Measurements from ENCODE around the gene NUDT9.
"Not testable (repeated sequence)": the region's sequence is repeated elsewhere in the genome, so short reads cannot be mapped to it uniquely, and the experiment has no call there.

The NUDT9 gene

DNA sequence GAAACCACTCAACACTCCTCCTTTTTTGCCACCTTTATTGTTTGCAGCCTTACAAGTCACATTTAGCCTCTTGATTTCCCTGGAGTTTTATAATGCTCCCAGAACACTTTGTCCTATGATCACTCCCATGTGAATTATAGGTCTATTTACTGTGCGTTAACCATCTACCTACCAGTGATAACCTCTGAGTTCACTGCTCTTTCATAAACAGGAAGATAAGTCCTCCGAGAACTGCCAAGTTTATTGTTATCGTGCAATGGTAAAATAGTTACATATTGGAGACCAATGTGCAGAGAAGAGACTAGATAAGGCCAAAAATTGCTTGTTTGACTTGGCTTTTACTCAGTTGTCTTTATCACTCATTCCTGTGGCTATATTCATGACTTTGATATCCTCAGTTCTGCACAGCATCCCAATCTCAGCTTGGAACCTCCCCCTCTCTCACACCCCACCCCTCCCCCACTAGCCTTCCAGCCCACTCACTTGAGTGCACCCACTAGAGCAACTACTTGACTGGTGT is 12.9 kb upstream of the NUDT9 start:
- DNase-seq (ENCODE audit: low read depth, low spot score) = no peak

DNA sequence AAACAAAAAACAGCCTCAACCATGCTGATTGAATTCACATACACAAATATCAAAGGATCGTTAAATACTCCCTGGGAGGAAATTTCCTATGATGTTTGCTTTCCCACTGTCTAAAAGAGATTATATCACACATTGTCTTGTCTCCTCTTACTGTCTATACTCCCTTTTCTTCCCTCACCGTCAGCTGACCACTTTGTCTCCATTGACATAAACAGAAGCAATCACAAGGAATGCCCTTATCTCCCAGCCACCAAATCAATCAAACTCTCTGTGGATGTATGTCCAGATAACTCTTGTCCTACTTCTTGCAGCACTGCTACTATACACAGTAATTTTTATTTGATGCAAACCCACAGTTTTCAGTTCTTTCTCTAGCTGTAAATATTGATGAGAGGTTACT is 12.2 kb upstream of the NUDT9 start:
- DNase-seq (ENCODE audit: low read depth, low spot score) = no peak

DNA sequence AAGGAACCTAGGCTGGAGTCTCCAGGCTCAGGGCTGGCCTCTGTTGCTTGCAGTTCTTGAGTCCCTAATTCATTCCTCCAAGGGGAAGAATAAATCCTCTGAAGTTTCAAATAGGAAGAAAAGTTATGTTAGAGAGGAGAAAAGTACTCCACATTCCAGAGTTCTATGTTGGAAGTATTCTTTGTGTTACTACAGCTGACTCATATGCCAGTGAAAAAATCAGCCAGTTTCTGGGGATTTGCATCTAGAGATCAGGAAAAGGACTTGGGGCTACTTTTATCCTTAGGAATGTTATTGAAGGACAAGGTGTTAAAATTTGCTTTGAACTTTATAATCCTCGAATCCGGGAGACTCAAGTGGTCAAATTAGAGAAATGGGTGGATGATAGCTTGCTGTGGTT is 11.7 kb upstream of the NUDT9 start:
- DNase-seq (ENCODE audit: low read depth, low spot score) = no peak

DNA sequence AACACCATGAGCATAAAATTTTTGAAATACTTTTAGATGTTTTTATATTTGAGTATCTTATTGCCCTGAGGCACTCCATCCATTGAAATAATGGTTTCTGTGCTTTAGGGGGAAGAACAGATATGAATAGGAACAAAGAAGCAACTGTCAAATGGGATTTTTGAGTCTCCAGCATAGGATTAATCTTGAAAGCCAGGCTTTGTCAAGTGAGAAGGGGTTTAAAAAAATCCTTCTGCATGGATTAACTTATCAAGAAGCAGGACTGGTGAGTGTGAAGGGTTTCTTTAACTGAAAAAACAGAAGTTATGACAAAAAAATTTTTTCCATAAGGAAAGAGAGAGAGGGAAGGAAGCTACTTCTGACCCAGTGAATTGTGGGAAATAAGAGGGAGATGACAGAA is 7.6 kb upstream of the NUDT9 start:
- no peak for DNase-seq (ENCODE audit: low read depth, low spot score)

DNA sequence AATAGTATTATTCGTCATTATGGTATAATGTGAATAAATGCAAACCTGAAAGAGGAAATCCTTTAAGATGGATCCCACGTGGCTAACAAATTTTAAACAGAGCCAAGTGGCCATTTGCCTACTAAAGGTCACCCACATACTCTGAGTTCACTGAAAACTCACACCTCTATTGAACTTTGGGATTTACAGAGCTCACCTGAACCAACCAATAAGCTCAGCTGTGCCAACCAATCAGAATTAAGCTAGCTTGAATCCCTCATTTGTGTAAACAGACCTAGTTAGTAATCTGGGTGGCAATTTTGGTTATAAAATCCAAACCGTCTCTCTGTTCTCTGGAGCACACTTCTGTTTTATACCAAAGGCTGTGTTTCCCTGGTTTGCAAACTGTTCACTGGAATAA is 5.4 kb upstream of the NUDT9 start:
- no peak for DNase-seq (ENCODE audit: low read depth, low spot score)

DNA sequence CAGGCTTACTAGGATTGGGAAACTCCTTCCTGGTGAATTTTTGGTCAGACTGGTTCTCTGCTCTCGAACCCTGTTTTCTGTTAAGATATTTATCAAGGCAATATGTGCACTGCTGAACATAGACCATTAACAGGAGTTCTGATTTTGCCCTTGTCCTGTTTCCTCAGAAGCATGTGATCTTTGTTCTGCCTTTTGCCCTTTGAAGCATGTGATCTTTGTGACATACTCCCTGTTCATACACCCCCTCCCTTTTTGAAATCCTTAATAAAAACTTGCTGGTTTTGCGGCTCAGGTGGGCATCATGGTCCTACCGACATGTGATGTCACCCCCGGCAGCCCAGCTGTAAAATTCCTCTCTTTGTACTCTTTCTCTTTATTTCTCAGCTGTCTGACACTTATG is 4.0 kb upstream of the NUDT9 start:
- DNase-seq (ENCODE audit: low read depth, low spot score) = not testable (repeated sequence)

DNA sequence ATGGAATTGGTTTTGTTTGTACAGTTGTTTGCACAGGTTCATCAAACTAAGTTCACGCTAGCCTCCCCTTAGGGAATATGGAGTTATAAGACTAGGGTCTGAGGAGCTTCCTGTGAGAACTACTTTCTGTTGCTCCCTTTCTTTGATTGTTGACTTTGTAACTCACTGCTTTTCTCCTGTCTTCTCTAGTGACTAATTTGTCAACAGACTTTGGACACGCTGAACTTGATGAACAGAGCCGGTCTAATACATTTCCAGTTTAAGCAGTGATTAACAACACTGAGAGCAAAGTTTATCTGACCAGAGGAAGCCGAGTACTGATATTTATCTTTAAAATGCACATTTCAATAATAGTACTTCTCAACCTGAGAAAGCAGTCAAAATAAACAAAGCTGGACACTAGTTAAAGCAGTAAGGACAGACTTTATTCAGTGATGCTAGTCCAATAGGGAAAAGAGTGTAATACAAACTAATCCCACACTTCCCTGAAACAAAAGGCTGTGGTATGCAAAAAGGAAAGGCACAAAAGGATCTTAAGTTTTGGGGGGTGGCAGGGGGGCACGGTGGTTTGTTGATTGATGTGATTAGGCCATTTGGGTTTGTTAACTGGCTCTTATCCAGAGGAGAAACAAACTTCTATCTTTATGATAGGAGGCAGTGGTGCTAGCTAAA is 2.7 kb upstream of the NUDT9 start:
- no peak for DNase-seq (ENCODE audit: low read depth, low spot score)

DNA sequence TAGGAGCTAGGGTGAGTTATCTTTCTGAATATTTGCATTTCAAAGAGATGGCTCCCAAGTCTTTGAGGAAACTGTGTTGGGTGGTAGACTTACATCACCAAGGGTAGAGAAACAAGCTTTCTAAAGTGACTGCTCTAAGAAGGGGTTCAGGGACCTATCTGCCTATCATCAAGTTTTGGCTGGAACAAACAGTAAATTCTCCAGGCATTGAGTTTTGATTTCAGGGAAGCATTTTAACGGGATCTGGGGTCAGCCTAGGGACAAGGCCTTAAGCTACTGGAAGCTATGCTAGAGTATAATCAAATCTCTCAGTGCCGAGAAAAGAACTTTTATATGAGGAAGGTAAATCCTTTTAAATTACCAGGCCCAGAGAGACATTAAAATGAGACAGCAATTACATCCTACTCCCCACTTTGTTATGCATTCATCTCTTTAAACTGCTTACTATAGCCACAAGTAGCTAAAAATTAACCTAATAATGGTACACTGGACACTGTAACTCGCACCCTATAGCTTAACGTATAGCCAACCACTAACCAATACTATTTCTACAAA is 2.0 kb upstream of the NUDT9 start:
- DNase-seq (ENCODE audit: low read depth, low spot score) = no peak

DNA sequence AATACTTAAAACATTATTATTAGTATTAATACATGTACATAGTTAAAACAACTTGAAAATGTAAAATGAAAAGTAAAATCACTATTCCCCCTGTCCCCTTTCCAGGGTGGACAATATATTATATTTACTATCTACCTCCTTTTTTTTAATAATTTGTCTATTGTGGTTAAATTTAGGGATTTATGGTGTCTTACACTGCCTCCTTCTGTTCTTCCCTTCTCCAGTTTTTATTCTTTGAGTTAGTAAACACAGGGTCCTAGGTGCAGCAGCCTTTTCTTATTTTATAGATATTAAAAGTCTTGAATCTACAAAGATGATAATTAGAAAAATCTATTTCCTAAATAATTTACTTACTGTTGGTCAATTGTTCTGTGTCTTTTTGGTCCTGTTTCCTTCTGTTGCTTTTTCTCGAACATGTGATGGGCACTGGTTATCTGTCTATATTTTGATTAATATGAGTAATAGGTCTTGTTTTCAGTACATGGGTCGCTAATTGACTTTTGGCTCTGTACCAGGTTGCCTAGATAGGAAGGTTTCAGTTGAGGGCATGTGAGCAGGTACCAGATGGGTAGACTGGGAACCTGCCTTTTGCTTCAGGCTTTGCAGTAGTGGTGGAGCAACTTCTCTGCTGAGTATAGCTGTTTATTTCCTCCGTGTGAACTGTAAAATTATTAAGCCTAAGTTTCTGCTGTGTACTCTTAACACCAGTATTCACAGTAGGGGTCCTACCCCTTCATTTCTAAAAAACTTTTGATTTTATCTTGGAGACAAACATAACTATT is 1.1 kb downstream of the NUDT9 start:
- no peak for DNase-seq (ENCODE audit: low read depth, low spot score)

DNA sequence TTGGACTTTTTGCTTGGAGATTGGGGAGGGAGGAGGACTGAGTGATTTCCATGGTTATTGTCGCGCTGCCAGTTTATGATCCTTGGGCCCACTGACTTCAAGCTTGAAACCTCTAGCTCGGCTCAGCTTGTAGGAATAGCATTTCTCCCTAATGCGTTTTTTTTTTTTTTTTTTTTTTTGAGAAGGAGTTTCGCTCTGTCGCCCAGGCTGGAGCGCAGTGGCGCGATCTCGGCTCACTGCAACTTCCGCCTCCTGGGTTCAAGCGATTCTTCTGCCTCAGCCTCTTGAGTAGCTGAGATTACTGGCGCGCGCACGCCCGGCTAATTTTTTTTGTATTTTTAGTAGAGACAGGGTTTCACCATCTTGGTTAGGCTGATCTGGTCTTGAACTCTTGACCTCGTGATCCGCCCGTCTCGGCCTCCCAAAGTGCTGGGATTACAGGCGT is 1.7 kb downstream of the NUDT9 start:
- DNase-seq (ENCODE audit: low read depth, low spot score) = not testable (repeated sequence)

DNA sequence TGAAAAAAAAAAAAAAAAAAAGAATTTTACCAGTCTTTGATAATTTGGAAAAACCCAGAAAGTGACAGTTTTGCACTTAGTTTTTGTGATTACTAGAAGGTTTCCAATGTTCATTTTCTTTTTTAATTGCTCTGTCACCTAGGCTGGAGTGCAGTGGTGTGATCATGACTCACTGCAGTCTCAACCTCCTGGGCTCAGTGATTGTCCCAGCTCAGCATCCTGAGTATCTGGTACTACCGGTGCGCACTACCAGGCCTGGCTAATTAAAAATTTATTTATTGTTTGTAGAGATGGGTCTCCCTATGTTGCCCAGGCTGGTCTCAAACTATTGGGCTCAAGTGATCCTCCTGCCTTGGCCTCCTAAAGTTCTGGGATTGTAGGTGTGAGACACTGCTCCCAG is 3.3 kb downstream of the NUDT9 start:
- DNase-seq (ENCODE audit: low read depth, low spot score) = no peak

DNA sequence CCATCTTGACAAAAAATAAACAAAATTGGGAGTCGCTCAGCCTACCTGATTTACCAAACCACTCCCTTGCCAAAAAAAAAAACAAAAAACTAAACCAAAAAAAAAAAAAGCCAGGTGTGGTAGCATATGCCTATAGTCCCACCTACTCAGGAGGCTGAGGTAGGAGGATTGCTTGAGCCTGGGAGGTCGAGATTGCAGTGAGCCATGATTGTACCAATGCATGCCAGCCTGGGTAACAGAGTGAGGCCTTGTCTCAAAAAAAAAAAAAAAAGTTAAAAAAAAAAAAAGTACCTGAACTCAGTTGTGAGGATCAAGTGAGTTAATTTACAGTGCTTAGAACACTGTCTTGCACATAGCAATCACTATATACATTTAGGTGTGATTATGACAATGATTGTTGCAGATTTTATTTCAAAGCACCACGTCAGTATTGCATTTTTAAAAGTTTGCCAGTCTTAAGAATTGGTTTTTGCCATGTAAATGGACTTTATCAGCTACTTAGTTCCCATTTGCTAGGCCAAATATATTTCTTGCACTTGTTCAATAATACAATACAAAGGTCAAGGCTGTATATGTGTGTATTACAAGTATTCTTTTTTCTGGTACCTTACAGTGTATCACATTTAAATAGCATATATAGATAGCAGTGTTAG is 4.6 kb downstream of the NUDT9 start:
- DNase-seq (ENCODE audit: low read depth, low spot score) = no peak

DNA sequence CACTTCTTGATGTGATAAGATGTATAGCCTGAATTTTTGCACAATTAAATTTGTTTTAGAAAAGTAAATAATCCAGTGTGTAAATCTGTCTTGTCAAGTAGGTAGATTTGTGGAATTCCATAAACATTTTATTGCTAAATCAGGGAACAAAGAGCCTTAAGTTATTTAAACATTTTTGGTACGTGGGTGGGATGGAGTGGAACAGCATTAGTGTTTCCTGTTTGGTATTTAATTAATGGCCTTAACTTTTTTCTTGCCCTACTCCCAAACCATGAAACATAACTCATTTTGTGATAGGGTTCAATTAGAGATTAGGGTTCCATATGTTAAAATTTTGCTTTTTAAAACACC is 5.1 kb downstream of the NUDT9 start:
- DNase-seq (ENCODE audit: low read depth, low spot score) = no peak

DNA sequence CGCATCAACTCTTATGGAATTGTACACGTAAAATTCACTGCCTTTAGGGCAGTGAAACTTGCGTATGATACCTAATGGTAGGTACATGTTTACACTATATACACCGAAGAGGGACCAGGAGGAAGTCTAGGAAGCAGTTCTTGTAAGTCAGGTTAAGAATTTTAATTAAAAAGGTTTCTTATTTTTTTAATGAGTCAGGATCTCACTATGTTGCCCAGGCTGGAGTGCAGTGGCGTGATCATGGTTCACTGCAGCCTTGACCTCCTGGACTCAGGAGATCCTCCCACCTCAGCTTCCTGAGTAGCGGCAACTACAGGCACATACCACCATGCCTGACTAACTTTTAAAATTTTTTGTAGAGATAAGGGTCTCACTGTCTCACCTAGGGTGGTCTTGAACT is 6.6 kb downstream of the NUDT9 start:
- DNase-seq (ENCODE audit: low read depth, low spot score) = no peak

DNA sequence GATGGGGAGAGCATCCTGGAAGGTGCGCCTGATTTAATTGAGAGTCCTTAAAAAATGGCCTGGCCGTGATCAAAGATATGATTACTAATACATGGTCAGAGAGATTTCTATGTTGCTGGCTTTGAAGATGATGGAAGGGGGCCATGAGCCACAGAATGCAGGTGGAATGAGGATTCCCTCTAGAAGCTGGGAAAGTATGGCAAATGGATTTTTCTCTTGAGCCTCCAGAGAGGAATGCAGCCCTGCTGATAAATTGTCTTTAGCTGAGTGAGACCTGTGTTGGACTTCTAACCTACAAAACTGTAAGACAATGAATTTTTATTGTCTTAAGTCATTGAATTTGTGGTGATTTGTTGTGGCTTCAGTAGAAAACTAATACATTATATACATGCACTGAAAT is 7.7 kb downstream of the NUDT9 start:
- DNase-seq (ENCODE audit: low read depth, low spot score) = no peak

DNA sequence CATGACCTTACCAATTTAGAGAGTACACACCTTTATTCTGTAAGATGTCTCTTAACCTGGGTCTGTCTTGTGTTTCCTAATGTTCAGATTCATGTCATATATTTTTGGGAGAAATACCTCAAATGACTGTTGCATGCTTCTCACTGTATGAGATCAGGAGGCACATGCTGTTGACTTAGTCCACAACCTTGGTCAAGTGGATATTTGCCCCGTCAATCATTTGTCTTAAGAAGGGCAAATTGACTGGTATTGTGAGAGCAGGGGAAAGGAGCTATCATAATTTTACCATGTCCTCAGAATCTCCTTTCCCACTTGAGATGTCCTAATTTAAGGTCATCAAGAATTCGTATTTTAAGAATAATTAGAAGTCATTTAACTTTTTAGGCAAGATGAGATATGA is 11.0 kb downstream of the NUDT9 start:
- no peak for DNase-seq (ENCODE audit: low read depth, low spot score)

DNA sequence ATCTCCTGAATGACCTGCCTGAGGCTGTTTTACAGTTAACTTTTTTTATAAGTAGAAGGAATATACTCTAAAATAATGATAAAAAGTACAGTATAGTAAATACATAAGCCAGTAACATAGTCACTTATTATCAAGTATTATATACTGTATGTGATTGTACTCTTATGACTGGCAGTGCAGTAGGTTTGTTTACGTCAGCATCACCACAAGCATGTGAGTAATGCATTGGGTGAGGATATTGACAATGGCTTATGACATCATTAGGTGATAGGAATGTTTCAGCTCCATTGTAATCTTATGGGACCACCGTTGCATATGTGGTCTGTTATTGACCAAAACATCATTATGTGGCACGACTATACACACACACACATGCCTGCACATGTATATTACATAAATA is 20.5 kb downstream of the NUDT9 start:
- no peak for DNase-seq (ENCODE audit: low read depth, low spot score)

DNA sequence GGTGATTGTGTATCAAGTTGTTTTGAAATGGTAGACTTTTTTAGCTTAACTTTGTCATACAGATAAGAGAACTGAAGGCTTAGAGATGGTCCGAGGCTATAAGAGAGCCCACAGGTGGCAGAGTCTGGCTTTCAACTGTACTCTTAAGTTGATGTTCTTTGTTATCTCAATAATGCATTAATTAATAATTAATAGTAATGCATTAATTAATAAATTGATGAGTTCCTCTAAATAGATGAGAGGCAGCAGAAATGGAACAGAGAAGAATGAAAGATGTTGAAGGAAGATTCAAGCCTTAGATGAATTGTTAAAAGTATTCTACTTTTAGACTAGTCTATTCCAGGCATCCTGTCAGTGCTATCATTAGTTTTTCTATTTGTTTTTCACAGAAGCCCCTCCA is 22.4 kb downstream of the NUDT9 start:
- DNase-seq (ENCODE audit: low read depth, low spot score) = no peak

DNA sequence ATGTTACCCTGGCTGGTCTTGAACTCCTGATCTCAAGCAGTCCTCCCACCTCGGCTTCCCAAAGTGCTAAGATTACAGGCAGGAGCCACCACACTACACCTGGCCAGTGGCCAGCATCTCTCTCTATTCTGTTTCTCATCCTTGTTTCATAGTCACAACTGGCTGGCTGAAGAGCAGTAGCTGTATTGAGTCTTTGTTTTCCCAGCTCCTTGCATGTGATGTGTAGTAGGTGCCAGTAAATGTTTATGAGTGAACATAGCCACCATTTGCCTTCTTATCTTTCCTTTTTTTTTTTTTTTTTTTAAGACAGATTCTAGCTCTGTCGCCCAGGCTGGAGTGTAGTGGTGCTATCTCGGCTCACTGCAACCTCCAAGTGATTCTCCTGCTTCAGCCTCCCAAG is 23.6 kb downstream of the NUDT9 start:
- no peak for DNase-seq (ENCODE audit: low read depth, low spot score)

DNA sequence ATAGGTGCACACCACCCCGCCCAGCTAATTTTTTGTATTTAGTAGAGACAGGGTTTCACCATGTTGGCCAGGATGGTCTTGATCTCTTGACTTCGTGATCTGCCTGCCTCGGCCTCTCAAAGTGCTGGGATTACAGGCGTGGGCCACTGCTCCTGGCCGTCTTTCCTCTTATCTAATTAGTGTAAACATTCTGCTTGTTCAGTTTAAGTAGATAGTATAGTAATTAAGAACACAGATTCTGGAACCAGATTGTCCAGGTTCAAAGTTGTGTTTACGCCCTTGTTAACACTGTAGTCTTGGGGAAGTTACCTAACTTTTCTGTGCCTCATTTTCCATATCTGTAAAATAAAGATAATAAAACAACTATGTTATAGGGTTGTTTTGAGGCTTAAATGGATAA is 24.0 kb downstream of the NUDT9 start:
- not testable (repeated sequence) for DNase-seq (ENCODE audit: low read depth, low spot score)

DNA sequence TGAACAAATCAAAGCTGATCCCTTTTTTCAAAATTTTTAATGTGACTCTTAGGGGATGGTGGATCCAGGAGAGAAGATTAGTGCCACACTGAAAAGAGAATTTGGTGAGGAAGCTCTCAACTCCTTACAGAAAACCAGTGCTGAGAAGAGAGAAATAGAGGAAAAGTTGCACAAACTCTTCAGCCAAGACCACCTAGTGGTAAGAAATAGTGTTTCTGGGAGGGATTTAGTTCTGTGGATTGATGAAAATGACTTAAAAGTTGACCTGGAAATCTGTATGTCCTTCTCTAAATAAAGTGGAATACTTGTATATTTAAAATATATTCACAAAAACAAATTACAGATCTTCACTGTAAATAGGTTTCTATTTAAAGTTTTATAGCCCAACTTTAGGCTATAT is 29.2 kb downstream of the NUDT9 start:
- DNase-seq (ENCODE audit: low read depth, low spot score) = no peak

DNA sequence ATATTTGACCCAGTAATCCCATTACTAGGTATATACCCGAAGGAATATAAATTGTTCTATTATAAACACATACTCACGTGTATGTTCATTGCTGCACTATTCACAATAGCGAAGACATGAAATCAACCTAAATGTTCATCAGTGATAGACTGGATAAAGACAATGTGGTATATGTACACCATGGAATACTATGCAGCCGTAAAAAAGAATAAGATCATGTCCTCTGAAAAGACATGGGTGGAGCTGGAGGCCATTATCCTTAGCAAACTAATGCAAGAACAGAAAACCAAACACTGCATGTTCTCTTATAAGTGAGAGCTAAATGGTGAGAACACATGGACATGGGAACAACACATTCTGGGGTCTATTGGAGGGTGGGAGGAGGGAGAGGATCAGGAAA is 36.5 kb downstream of the NUDT9 start:
- DNase-seq (ENCODE audit: low read depth, low spot score) = no peak

All from smooth muscle cell of the brain vasculature (primary cell).